ENCODE measurements around the gene GTF3C1. TPM values are rescaled to one million over a fixed set of nuclear protein-coding genes. Genes with fewer than 3 reads are reported as not detected.

Gene GTF3C1
- total RNA-seq, 4 donors from 2014 or later: 73.2 to 247 (median 85.3) TPM

GRCh38 chr16:27481282-27481934, 68.3 kb downstream of the GTF3C1 start:
- intact Hi-C loops (cut with DNase I; ENCODE audit: low total_unique reads): no loop called here
- Histone ChIP-seq H3K4me3 (no peak overlapping the region), H3K9me3 (no peaks in the 10 kb centered on the region), H3K4me1 (no peaks in the 10 kb centered on the region), H3K27ac (no peak overlapping the region), H3K36me3 (no peaks in the 10 kb centered on the region), H3K27me3 (no peaks in the 10 kb centered on the region)
- DNase-seq: no peak
- TF ChIP-seq CTCF (IDR thresholded peaks at IDR 0.05) (no peak), POLR2A (IDR thresholded peaks at IDR 0.05) (no peak)

- no peak for TF ChIP-seq CTCF (IDR thresholded peaks at IDR 0.05)
- TF ChIP-seq POLR2A (IDR thresholded peaks at IDR 0.05): no peak
- no peaks in the 10 kb centered on the region for H3K9me3 ChIP-seq
- no peaks in the 10 kb centered on the region for H3K4me1 ChIP-seq
- H3K36me3 ChIP-seq: no peaks in the 10 kb centered on the region
- no peak overlapping the region for H3K4me3 ChIP-seq
- H3K27me3 ChIP-seq: no peaks in the 10 kb centered on the region
- intact Hi-C loops (cut with DNase I; ENCODE audit: low total_unique reads): no loop called here
- no peak for DNase-seq
- H3K27ac ChIP-seq: no peak overlapping the region
These were observed 69.0 kb downstream of the GTF3C1 start for GRCh38 chr16:27480761-27481160.

GRCh38 chr16:27476240-27476639, 73.5 kb downstream of the GTF3C1 start:
- H3K36me3 ChIP-seq: no peaks in the 10 kb centered on the region
- H3K4me3 ChIP-seq: no peak overlapping the region
- H3K27me3 ChIP-seq: no peaks in the 10 kb centered on the region
- no peaks in the 10 kb centered on the region for H3K4me1 ChIP-seq
- no peak overlapping the region for H3K27ac ChIP-seq
- H3K9me3 ChIP-seq: no peaks in the 10 kb centered on the region
- DNase-seq: no peak
- no peak for TF ChIP-seq POLR2A (IDR thresholded peaks at IDR 0.05)
- intact Hi-C loops (cut with DNase I; ENCODE audit: low total_unique reads): no loop called here

- no peak for TF ChIP-seq CTCF (IDR thresholded peaks at IDR 0.05)
- TF ChIP-seq POLR2A (IDR thresholded peaks at IDR 0.05): no peak
- no peak for DNase-seq
- Histone ChIP-seq H3K4me3 (no peak overlapping the region), H3K27me3 (no peaks in the 10 kb centered on the region), H3K4me1 (no peaks in the 10 kb centered on the region), H3K27ac (no peak overlapping the region), H3K9me3 (no peaks in the 10 kb centered on the region), H3K36me3 (no peaks in the 10 kb centered on the region)
- intact Hi-C loops (cut with DNase I; ENCODE audit: low total_unique reads): no loop called here
These were observed 74.2 kb downstream of the GTF3C1 start for GRCh38 chr16:27475561-27475960.

GRCh38 chr16:27474921-27475320, 74.8 kb downstream of the GTF3C1 start:
- Histone ChIP-seq H3K27ac (no peak overlapping the region), H3K4me3 (no peak overlapping the region), H3K4me1 (no peaks in the 10 kb centered on the region), H3K9me3 (no peaks in the 10 kb centered on the region), H3K36me3 (no peaks in the 10 kb centered on the region), H3K27me3 (no peaks in the 10 kb centered on the region)
- TF ChIP-seq CTCF (IDR thresholded peaks at IDR 0.05) (no peak), POLR2A (IDR thresholded peaks at IDR 0.05) (no peak)
- intact Hi-C loops (cut with DNase I; ENCODE audit: low total_unique reads): no loop called here
- DNase-seq: no peak

- Histone ChIP-seq H3K27me3 (no peaks in the 10 kb centered on the region), H3K4me3 (no peak overlapping the region), H3K27ac (no peak overlapping the region), H3K9me3 (no peaks in the 10 kb centered on the region), H3K36me3 (no peaks in the 10 kb centered on the region), H3K4me1 (no peaks in the 10 kb centered on the region)
- intact Hi-C loops (cut with DNase I; ENCODE audit: low total_unique reads): no loop called here
- TF ChIP-seq POLR2A (IDR thresholded peaks at IDR 0.05) (no peak), CTCF (IDR thresholded peaks at IDR 0.05) (no peak)
- DNase-seq: no peak
These were observed 75.7 kb downstream of the GTF3C1 start for GRCh38 chr16:27474041-27474440.

All from uterus (tissue), 4 donors.